ENCODE measurements around the gene CR1L. TPM values are rescaled to one million over a fixed set of nuclear protein-coding genes. Genes with fewer than 3 reads are reported as not detected.
A peak's percentile ranks its signal among the peaks of the same experiment; 100 is the strongest.

The CR1L gene
- total RNA-seq, 1 experiment from 2014 or later, result not detected

GRCh38 chr1:207612762-207613161, 32.2 kb upstream of the CR1L start:
- H3K27ac ChIP-seq (ENCODE audit: low read length), result no peak overlapping the region
- DNase-seq (ENCODE audit: low read depth, low spot score) (no peak), ATAC-seq (no peak)
- no peaks in the 10 kb centered on the region for H3K27me3 ChIP-seq (ENCODE audit: control insufficient read depth, insufficient read depth, low read length)
- TF ChIP-seq SIN3A (IDR thresholded peaks at IDR 0.05; ENCODE audit: borderline replicate concordance, insufficient read depth, low read depth, low read length) (no peak), REST (IDR thresholded peaks at IDR 0.05; ENCODE audit: insufficient read depth in 1 of 2, low read depth in 2 of 2, low read length in 1 of 2) (no peak), CTCF (IDR thresholded peaks at IDR 0.05) (no peak), POLR2AphosphoS5 (IDR thresholded peaks at IDR 0.05; ENCODE audit: low read depth, low read length) (no peak), TCF7L2 (IDR thresholded peaks at IDR 0.05; ENCODE audit: low read depth, low read length) (no peak)
- no peak overlapping the region for H3K4me3 ChIP-seq (ENCODE audit: low read depth in 2 of 2, low read length in 2 of 2)
- H3K36me3 ChIP-seq (ENCODE audit: control insufficient read depth, insufficient read depth, low read length), result no peaks in the 10 kb centered on the region
- intact Hi-C loops (cut with micrococcal nuclease; ENCODE audit: unreplicated experiment), result no loop called here
- ChIA-PET CTCF (no interaction called here), POLR2A (no interaction called here)
- BruUV-seq (replicated peaks), result no TSS peak
- in situ Hi-C loops (cut with HindIII; ENCODE audit: low pct_unique_long_range_greater_than_20kb, low sequenced_read_pairs), result no loop called here
- H3K9me3 ChIP-seq (ENCODE audit: control insufficient read depth, insufficient read depth, low read depth, low read length), result no peaks in the 10 kb centered on the region
- H3K4me1 ChIP-seq (ENCODE audit: control insufficient read depth, insufficient read depth, low read length), result no peaks in the 10 kb centered on the region

GRCh38 chr1:207619871-207620542, 24.9 kb upstream of the CR1L start:
- ChIA-PET CTCF (interaction anchor here (0.5 to 1.6 kb wide), 7 partner anchors 8 to 177 kb away, joined by 3 to 12 read pairs (median 5); no protein-coding TSS in a partner anchor), POLR2A (no interaction called here)
- DNase-seq (ENCODE audit: low read depth, low spot score) (peak; percentile 27), ATAC-seq (peak; percentile 91)
- Histone ChIP-seq H3K9me3 (ENCODE audit: control insufficient read depth, insufficient read depth, low read depth, low read length) (no peaks in the 10 kb centered on the region), H3K4me1 (ENCODE audit: control insufficient read depth, insufficient read depth, low read length) (no peaks in the 10 kb centered on the region), H3K36me3 (ENCODE audit: control insufficient read depth, insufficient read depth, low read length) (no peaks in the 10 kb centered on the region), H3K4me3 (ENCODE audit: low read depth in 2 of 2, low read length in 2 of 2) (no peak overlapping the region), H3K27me3 (ENCODE audit: control insufficient read depth, insufficient read depth, low read length) (no peaks in the 10 kb centered on the region), H3K27ac (ENCODE audit: low read length) (no peak overlapping the region)
- no TSS peak for BruUV-seq (replicated peaks)
- intact Hi-C loops (cut with micrococcal nuclease; ENCODE audit: unreplicated experiment), result no loop called here
- in situ Hi-C loops (cut with HindIII; ENCODE audit: low pct_unique_long_range_greater_than_20kb, low sequenced_read_pairs), result no loop called here
- TF ChIP-seq CTCF (IDR thresholded peaks at IDR 0.05) (peak; percentile 85), POLR2AphosphoS5 (IDR thresholded peaks at IDR 0.05; ENCODE audit: low read depth, low read length) (no peak)
